LoVo (cell line): Measurements from ENCODE around the gene ADD3.
A peak's percentile ranks its signal among the peaks of the same experiment; 100 is the strongest.
"Not testable (repeated sequence)": the region's sequence is repeated elsewhere in the genome, so short reads cannot be mapped to it uniquely, and the experiment has no call there.

Experiments
- DNase-seq: peaks from one replicate; pipeline ENCODE4 v3.0.0-alpha.2; 2016; ENCODE audit warnings: low spot score

The ADD3 gene

DNA sequence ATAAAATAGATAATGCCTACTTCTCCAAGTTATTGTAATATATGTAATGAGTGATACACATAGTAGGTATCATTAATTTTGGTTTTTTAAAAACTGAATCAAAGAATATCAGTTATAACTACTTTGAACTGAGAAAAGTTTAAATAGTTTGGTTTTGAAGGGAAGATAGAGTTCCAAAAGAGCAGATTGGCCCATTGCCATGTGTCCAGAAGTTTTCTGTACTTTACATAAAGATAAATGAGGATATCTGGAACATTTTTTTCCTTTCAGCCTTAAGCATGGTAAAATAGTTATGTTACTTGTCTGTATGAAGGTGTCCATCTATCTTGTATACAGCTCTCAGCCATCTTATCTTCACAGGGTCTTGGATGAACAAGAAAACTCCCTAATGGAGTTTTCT is 101.7 kb downstream of the ADD3 start:
- DNase-seq, result no peak

DNA sequence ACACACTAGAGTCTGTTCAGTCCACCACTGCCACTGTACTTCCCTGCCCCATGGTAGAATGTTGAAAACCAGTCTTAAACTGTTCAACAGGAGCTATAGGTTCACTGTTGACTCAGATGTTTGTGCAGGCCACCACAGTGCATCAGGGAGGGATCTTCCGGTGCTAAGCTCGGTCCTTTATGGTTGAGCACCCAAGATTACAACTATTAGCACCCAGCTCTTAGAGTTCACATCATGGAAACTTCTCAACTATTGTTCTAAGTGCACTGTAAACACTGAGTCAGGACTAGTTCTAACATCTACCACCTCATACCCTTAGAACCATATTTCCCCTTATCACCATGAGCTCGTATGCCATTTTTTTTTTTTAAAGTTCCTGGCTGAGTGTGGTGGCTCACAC is 102.6 kb downstream of the ADD3 start:
- DNase-seq, result no peak

DNA sequence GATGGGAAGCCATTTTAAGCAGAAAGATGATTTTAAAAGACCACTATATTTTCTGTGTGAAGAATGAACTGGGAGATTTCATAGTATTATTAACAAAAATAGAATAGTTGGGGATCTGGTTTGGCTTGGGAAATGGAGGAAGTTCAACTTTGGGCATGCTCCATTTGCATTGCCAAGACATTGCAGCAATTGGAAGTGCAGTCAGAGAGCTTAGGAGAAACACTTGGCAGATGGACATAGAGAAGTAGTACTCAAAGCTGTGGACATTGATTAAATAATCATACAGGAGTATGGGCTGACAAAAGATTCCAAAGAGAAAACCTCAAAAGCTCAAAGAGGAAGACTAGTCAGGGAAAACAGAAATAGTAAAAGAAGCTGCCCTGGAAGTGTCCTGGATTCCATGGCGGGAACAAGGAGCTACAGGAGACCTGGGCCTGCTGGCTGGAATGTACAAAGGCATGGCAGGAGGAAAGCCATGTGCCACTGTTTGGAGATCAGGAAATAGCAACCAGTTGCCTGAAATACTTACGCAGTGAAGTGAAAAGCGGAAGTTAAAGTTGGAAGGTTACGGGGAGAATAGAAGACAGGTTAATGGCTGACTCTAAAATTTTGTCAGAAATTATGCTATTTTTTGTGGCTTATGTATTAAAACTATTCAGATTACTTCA is 106.0 kb downstream of the ADD3 start:
- no peak for DNase-seq

DNA sequence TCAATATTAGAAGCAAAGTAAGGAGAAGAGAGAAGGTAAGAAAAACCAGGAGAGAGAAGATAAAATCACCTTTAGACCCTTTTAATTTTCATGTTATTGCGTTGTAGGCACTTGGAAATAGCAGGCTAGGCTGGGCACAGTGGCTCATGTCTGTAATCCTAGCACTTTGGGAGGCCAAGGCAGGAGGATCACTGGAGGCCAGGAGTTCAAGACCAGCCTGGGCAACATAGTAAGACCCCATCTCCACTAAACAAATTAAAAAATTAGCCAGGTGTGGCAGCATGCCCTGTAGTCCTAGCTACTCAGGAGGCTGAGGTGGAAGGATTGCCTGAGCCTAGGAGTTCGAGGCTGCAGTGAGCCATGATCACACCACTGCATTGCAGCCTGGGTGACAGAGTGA is 106.9 kb downstream of the ADD3 start:
- not testable (repeated sequence) for DNase-seq

DNA sequence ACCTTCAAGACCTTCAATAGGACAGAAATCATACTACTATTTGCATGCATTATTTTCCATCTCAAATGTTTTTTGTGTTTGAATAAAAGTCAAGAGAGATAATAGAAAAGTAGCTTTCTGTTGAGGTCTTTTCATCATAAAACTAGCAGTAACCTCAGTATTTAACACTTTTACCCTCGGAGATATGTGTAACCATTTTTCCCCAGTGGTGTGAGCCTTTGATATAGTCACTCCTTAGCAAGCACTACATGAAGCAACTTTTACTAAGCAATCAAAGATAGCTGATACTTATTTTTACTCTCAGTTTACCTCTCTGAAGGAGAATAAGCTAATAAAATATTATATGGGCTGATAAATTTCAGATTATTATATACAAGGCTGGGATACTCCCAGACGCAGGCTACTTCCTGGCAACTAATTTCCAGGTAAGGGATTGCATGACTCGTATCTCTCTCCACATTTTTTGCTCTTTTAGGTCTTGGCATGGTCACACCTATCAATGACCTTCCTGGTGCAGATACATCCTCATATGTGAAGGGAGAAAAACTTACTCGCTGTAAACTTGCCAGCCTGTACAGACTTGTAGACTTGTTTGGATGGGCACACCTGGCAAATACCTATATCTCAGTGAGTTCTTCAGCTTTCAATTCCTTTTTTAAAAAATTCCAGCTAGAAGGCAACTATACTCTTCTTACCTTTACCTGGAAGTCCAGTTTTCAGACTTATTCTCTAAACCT is 108.2 kb downstream of the ADD3 start:
- no peak for DNase-seq

DNA sequence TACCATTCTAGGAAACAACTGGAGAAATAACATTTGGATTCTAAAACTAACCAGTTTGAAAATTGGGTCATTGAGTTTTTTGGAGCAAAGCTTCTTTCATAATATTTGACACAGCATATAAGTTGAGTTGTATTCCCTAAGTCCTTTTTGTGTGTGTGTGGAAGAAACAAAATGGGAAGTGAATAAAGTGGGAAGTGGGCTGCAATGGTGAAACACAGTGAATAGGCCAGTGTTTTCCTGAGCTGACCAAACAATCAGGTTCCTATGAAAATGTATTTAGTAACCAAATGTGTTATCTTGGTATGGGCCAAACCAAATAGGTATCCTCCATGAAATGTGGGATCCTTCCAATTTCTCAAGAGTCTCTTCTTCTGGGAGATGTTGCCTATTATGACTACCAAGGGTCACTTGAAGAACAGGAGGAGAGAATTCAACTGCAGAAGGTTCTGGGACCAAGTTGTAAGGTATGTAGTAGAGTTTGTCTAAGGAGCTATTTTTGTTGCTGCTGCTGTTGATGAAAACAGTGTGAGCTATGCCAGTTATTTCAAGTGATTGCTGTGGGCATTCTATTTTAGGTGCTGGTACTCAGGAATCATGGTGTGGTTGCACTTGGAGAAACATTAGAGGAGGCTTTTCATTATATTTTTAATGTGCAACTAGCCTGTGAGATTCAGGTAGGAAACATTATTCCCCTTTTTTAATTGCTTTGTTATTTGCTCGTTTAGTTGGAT is 111.3 kb downstream of the ADD3 start:
- no peak for DNase-seq

DNA sequence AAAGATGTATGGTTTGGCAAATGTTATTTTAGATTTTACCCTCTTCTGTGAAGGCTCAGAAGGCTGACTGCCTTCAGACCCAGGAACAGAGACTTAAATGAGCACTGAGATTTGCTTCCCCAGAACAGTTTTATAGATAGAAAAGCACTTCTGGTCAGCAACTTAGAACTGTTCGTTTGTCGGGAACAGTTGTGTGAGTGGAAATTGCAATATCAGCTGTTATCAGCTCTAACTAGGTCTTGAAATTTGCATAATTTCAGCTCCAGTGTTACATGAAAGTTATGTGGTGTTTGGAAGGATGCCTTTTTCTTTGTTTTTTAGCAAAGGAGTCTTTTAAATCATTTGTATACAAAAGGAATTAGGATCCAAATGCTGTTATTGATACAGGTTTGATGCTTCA is 115.8 kb downstream of the ADD3 start:
- no peak for DNase-seq

DNA sequence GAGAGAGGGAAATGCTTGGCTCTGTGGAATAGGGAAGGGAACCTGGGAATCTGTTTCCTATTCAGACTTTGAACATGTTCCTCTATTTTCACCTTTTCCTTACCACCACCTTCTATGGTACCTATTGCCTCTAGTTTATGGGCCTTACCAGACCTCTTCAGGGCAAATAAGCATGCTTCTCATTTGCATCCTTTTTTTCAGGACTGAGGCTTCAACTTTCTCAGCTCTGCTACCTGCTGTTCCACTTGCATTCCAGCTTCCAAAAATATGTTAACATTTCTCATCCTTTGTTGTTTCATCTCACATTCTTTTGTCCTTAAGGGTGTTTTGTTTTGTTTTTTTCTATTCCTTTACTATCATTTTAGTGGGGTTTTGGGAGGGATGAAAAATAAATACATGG is 121.7 kb downstream of the ADD3 start:
- no peak for DNase-seq

DNA sequence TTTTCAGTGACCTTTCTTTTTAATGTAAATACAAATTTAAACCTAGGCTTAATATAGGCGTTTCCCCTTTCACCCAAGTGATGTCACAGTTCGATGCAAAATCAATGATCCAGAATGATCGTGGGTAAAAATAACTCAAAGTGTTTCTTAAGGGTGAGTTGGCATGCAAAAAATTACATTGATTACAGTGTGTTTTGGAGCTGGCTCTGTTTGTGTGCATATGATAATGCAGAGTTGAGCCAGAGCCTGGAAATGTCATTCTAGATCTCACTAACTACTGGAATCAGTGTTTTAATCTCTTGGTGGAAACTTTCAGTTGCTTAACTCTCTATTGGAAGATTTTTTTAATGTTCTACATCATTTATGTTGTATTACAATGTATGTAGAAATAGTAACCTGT is 127.1 kb downstream of the ADD3 start:
- DNase-seq, result no peak

DNA sequence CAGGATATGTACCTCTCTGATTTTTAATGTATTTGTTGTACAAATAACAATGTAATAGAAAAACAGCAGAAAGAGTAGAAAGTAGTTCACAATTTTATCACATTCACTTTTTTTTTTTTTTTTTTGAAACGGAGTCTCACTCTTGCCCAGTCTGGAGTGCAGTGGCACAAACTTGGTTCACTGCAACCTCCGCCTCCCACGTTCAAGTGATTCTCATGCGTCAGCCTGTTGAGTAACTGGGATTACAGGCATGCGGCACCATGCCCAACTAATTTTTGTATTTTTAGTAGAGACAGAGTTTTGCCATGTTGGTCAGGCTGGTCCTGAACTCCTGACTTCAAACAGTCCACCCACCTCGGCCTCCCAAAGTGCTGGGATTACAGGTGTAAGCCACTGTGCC is 128.1 kb downstream of the ADD3 start:
- not testable (repeated sequence) for DNase-seq

DNA sequence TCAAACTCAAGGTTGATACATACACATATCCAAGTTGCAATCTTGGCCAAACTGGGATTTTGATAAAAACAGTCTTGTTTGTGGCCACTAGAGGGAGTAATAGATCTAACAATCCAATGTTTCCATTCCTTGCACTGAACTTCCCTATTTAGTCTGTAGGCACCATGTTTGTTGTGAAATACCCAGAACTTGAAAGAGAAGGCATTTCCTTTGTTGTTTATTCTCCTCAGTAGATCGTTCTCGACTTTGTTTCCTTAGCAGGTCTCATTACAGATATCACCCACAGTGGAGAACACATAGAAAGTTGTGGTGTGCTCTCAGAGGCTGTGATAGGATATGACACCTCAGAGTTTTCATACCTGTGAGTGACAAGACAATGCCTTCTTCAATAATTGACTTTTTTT is 129.4 kb downstream of the ADD3 start:
- peak; percentile 79 for DNase-seq

DNA sequence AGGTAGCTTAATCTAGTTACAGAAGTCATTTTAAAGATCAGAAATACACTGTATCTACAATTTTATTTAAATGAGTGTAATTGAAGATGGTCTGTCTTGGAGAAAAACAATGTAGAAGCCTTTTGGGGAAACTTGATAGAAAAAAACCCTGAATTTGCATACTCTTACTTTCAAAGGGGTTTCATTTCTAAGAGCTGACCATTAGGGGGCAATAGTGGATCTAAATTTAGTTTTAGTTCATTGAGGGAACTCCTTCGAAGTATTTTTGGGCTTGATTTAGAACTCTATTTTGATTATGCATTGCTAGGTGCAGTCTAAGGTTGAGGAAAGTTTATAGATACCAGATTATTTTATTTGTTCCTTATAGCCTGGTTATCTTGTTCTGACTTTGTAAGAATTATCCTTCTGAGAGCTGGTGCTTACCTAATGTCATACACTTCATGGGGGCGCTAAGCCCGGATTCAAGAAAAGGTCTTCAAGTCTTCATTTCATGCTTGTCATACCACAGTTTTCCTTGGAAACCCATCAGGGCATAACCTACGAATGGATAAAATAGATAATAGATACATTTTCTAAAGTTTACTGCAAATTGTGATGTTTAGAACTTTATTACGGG is 130.5 kb downstream of the ADD3 start:
- peak; percentile 63 for DNase-seq

DNA sequence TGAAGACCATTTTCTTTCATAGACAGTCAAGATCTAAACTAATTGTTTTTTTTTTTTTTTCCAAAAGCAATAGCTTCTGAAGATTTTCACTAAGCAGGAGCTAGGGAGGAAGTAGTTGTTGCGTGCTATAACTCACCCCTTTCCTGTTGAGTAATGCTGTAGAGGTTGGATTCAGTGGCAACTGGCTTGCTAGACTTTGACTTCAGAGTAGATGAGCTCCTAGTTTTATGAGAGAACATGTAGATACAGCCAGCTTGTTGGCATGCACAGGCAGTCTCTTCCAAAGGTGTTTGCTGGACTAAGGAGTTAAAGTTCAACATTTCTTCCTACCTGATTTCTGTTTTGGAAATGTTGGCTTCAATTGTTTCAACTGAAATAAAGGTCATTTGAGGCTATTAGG is 133.4 kb downstream of the ADD3 start:
- DNase-seq, result no peak

DNA sequence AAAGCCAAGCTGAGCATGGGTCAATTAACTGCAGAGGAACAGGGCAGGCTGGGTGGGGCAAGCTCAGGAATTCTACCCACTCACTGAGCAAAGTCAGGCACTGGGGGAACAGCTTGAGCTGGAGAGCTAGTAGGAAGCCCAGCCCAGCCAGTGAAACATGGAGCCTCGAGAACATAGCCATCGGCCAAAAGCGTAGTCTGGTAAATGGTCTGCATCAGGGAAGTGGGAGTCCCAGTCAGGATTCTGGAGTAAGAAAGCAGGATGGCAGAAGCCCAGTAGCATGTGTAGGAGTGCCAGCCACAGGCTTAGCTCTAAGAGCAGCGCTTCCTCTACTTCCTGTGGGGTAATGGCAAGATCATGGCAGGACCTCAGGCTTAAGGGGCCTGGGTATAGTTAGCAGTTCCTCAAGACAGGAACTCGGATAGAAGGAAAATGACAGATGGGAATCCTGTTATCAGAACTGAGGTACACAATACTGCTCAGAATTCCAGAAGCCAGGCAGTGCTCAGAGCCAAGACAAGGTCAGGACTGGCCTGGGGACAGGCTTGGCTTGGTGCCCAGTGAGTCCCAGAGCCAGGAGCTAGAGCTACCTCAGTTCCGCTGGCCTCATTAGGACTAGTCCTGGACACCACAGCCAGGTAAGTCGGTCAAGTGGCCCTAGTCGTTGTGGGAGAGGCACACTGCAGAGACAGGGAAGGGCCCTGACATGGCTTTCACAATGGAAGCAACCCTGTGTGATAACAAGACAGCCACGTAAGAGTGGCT is 134.3 kb downstream of the ADD3 start:
- no peak for DNase-seq

DNA sequence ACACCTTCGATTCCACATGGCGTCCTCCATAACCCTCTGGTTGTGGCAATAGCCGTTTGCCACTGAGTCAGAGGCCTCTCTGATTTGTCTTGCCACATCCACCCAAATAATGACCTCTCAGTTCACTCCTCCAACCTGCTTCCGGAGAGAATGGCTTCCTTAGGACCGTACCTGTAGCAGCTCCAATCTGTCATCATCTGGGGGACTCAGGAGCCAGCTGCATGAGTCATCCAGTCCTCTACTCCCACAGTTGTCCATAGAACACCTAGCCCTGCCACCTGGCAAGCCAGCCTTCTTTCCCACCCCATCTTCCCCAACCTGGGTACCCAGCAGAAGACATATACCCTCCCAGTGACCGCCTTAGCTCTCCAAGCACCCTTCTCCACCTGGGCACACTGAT is 135.2 kb downstream of the ADD3 start:
- no peak for DNase-seq

DNA sequence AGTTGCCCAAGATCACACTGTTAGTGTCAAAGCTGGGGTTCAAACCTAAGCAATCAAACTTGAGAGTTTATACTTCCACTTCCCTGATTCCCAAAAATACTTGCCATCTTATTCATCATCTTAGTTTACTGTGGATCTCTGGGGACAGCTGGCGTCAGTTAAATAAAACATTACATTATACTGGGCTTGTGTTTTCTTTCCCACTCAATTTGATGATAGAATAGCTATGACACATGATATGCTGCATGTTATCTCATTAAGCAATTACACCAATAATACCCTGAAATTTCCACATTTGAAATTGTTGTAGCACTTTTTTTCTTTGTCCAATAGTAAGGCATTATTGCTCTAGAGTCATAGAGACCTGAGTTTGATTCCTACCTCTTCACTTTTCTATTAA is 136.7 kb downstream of the ADD3 start:
- DNase-seq, result no peak

DNA sequence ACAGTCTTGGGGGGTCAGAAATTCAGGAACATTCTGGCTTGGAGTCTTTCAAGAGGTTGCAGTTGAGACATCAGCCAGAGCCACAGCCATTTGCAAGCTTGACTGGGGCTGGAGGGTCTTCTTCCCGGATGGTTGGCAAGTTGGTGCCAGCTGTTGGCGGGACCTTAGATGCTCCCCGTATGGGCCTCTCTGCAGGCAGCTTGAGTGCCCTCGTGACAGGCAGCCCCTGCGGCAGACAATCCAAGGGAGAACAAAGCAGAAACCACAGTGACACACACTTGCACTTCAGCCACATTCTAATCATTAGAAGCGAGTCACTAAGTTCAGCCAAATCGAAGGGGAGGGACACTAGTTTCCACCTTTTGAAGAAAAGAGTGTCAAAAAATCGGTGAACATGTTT is 140.2 kb downstream of the ADD3 start:
- no peak for DNase-seq

DNA sequence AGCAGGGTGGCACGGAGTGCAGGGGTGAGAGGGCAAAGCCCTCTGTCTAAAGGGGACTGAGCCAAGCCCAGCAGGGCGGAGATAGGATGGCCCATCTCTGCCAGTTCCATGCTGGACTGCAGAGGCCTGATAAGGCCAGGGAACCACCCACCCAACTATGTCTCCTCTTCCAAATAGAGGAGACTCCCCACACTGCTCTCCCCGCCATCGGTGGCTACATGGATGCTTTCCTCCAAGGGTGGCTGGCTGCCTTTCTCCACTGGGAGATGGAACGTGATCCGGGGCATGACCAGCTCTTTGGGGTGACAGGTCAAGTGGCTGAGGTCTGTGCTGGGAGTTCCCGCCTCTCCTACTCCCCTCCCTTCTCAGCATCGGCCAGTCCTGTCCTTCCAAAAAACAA is 141.5 kb downstream of the ADD3 start:
- no peak for DNase-seq

DNA sequence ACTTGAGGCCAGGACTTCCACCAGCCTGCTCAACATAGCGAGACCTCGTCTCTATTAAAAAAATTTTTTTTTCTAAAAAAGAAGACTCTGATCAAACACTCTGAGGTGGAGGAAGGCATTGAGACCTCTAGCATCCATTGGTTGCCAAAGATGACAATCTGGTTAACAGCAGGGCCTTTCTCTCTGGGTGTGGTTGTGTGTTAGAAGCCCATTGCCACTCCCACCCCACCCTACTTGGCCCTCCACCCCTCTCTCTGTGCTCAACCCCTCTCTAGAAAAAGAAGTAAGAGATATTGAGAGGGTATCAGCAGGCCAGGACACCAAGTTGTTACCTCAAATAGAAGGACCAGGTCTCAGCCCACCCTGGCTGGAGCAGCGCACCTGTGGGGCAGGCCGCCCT is 142.3 kb downstream of the ADD3 start:
- DNase-seq, result no peak

DNA sequence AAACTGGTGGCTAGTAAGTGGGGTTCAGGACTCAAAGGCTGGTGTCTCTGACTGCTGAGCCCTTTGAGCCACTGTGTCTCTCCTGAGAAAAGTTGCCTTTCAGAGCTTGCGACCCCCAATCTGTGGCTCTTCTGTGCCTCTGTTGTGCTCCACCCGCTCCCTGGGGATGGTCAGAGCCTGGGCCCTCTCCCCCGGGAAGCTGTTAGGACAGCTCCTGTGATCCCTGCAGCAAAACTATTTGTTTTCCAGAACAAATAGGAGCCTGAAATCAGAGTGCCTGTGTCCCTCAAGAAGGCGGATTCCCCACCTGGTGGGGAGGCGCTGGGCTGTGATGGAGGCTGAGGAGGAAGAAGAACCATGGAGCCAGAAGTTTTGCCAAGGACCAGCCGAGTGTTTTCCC is 143.2 kb downstream of the ADD3 start:
- no peak for DNase-seq

DNA sequence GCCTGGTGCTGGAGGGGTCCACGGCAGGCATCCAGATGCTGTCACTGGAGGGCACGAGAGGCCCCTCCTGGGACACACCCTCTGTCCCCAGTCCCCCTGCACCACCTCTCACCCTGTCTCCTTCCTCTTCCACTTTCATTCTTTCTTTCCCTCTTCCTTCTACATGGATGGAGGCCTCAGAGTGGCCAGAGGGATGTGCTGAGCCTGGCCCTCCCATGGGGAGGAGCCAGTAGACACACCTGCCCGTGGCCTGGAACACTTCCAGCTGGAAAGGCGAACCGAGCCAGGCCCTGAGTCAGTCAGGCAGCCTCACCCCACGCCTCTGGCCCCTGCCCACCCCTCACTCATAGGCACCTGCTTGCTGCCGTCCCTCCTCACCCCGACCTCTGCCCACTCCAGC is 143.7 kb downstream of the ADD3 start:
- DNase-seq, result peak; percentile 71

DNA sequence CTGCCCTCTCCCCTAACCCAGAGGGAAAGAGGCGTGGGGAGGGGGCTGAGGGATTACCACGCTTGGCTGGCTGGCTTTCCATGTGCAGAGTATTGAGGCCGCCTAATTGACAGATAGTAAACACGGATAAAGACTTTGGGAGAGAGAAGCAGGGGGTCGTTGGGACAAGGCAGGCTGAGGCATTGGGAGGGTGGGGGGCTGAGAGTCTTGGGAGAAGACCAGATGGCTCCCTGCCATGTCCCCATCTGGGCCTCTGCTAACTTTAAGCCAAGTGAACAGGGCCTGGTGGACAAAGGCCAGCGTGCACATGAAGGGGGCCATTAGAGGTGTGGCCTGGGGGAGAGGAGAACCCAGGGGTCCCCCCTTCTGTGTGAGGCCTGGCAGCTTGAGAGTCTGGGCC is 144.2 kb downstream of the ADD3 start:
- DNase-seq, result no peak
